Measurements from ENCODE around the gene CDC73. TPM values are rescaled to one million over a fixed set of nuclear protein-coding genes. Genes with fewer than 3 reads are reported as not detected.
A peak's percentile ranks its signal among the peaks of the same experiment; 100 is the strongest.

Gene CDC73
- total and polyA plus RNA-seq, 10 donors: 6.5 to 76.7 (median 39.1) TPM

DNA sequence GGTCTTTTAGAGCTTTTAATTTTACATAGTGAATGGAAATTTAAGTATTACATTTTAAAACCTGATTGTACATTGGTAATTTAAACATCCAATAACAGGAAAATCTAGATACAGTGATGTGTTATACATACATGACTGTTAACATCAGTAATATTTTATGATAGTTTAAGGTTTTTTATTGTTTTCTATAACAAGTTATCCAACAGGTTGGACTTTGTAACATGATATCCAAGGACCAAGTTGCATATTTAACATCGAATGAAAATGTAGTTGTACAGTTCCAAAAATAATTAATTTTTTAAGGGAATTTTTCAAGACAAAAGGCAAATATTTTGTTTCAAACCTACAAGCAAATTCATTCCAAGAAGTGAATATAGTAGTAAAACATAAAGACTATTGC lies 31.0 kb upstream of the CDC73 start:
- 89 to 99% (median 96%) methylated on average over 1 of the region's 1 CpG for WGBS, 5 donors
- H3K4me1 ChIP-seq: no peaks in the 10 kb centered on the region
- no peak for DNase-seq
- H3K27ac ChIP-seq: no peak overlapping the region
- TF ChIP-seq, protein P1, sequence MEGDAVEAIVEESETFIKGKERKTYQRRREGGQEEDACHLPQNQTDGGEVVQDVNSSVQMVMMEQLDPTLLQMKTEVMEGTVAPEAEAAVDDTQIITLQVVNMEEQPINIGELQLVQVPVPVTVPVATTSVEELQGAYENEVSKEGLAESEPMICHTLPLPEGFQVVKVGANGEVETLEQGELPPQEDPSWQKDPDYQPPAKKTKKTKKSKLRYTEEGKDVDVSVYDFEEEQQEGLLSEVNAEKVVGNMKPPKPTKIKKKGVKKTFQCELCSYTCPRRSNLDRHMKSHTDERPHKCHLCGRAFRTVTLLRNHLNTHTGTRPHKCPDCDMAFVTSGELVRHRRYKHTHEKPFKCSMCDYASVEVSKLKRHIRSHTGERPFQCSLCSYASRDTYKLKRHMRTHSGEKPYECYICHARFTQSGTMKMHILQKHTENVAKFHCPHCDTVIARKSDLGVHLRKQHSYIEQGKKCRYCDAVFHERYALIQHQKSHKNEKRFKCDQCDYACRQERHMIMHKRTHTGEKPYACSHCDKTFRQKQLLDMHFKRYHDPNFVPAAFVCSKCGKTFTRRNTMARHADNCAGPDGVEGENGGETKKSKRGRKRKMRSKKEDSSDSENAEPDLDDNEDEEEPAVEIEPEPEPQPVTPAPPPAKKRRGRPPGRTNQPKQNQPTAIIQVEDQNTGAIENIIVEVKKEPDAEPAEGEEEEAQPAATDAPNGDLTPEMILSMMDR (IDR thresholded peaks at IDR 0.05 in 8 of 11, conservative IDR thresholded peaks at IDR 0.05 in 3 of 11): no peak
- no peak for TF ChIP-seq POLR2AphosphoS5 (IDR thresholded peaks at IDR 0.05)
- no peak for TF ChIP-seq POLR2A (IDR thresholded peaks at IDR 0.05)
- H3K9me3 ChIP-seq: no peaks in the 10 kb centered on the region
- H3K27me3 ChIP-seq (replicated peaks in 1 of 7): no peaks in the 10 kb centered on the region
- intact Hi-C loops (cut with DNase I; ENCODE audit: low total_unique reads): no loop called here
- H3K36me3 ChIP-seq: peaks cover 0 to 82% (median 19%) of the 10 kb centered on the region in 6 donors
- H3K4me3 ChIP-seq: no peak overlapping the region

DNA sequence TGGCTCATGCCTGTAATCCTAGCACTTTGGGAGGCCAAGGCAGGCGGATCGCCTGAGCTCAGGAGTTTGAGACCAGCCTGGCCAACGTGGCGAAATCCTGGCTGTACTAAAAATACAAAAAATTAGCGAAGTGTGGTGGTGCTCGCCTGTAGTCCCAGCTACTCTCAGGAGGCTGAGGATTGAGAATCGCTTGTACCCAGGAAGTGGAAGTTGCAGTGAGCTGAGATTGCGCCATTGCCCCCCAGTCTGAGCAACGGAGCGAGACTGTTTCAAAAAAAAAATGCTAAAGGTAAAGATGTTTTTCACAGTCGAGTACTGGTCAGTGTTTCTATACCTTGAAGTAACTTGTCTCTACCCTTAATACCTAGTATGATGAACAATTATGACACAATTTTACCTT lies 27.7 kb upstream of the CDC73 start:
- 74 to 92% (median 85%) methylated on average over 11 of the region's 11 CpGs for WGBS, 5 donors
- Histone ChIP-seq H3K36me3 (peaks cover 0 to 95% (median 42%) of the 10 kb centered on the region in 6 donors), H3K4me1 (no peaks in the 10 kb centered on the region), H3K4me3 (no peak overlapping the region), H3K9me3 (no peaks in the 10 kb centered on the region), H3K27ac (peak overlapping the region in 2 of 8 donors; percentile 24 to 56), H3K27me3 (replicated peaks in 1 of 7) (no peaks in the 10 kb centered on the region)
- DNase-seq: no peak
- intact Hi-C loops (cut with DNase I; ENCODE audit: low total_unique reads): no loop called here
- TF ChIP-seq POLR2A (IDR thresholded peaks at IDR 0.05) (no peak), POLR2AphosphoS5 (IDR thresholded peaks at IDR 0.05) (no peak)
- TF ChIP-seq, protein P1 (IDR thresholded peaks at IDR 0.05 in 8 of 11, conservative IDR thresholded peaks at IDR 0.05 in 3 of 11): no peak

DNA sequence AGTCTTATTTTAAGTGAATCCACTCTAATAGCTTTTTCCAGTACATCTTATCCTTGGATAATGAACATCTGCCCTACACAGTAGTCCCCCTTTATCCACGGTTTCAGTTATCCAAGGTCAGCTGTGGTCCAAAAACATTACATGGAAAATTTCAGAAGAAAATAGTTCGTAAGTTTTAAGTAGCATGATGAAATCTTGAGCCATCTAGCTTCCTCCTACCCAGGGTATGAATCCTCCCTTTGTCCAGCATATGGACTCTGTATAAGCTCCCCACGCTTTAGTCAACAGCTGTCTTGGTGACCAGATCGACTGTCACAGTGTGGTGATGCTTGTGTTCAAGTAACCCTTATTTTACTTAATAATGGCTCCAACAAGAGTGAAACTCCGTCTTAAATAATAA lies 19.2 kb upstream of the CDC73 start:
- H3K27ac ChIP-seq: no peak overlapping the region
- no peak for DNase-seq
- H3K4me3 ChIP-seq: no peak overlapping the region
- 81 to 93% (median 87%) methylated on average over 5 of the region's 5 CpGs for WGBS, 5 donors
- TF ChIP-seq POLR2A (IDR thresholded peaks at IDR 0.05) (no peak), POLR2AphosphoS5 (IDR thresholded peaks at IDR 0.05) (no peak)
- TF ChIP-seq, protein P1 (IDR thresholded peaks at IDR 0.05 in 8 of 11, conservative IDR thresholded peaks at IDR 0.05 in 3 of 11): no peak
- intact Hi-C loops (cut with DNase I; ENCODE audit: low total_unique reads): no loop called here
- peaks cover 9 to 38% (median 23%) of the 10 kb centered on the region in 6 donors for H3K4me1 ChIP-seq
- peaks cover 0 to 34% (median 24%) of the 10 kb centered on the region in 6 donors for H3K36me3 ChIP-seq
- no peaks in the 10 kb centered on the region for H3K27me3 ChIP-seq (replicated peaks in 1 of 7)
- H3K9me3 ChIP-seq: no peaks in the 10 kb centered on the region

DNA sequence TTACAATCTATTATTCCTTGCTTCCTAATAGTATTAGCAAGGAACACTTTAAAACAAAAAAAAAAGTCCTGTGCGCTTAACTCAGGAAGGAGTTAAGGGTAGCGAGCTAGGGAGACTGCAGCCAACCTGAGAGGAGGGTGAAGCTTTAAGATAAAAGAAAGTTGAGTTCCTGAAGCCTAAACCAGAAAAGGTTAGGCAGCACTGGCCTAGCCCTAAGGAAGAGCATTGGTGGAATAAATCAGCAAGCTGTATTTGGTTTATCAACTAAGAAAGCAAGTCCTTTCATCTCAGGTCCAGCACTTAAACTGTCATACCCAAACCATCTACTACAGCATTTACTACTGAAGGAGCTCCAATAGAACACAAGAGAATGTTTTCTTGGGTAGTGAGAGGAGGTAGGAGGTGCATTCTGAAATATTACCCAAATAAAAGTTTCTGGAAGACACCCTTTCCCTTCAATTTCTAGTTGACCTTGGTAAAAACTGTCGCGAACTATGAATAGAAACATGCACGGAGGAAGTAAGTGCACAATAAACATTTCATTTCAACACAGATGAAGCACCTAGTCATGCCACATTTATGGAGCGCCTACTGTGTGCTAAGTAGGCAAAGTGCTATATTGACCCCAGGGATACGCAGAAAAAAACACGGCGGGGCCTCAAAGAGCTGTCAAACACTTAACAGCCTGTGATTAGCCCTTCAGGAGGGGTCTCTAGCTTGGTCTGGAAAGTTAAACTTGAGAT lies 17.9 kb upstream of the CDC73 start:
- H3K4me1 ChIP-seq: peaks cover 9 to 38% (median 23%) of the 10 kb centered on the region in 6 donors
- 35 to 42% (median 41%) methylated on average over 9 of the region's 9 CpGs for WGBS, 5 donors
- intact Hi-C loops (cut with DNase I; ENCODE audit: low total_unique reads): no loop called here
- no peak for DNase-seq
- H3K4me3 ChIP-seq: peak overlapping the region; percentile 75 to 96 (median 92)
- no peaks in the 10 kb centered on the region for H3K9me3 ChIP-seq
- no peaks in the 10 kb centered on the region for H3K27me3 ChIP-seq (replicated peaks in 1 of 7)
- H3K36me3 ChIP-seq: peaks cover 0 to 22% (median 18%) of the 10 kb centered on the region in 6 donors
- peak overlapping the region; percentile 89 to 94 (median 92) for H3K27ac ChIP-seq
- TF ChIP-seq POLR2A (IDR thresholded peaks at IDR 0.05) (no peak), POLR2AphosphoS5 (IDR thresholded peaks at IDR 0.05) (no peak)
- TF ChIP-seq, protein P1 (IDR thresholded peaks at IDR 0.05 in 8 of 11, conservative IDR thresholded peaks at IDR 0.05 in 3 of 11): no peak

All from spleen (tissue), 11 donors.